SK-N-SH (cell line): ENCODE measurements around the gene LTBP2. TPM values are rescaled to one million over a fixed set of nuclear protein-coding genes. Genes with fewer than 3 reads are reported as not detected.

Experiments used
- CTCF ChIA-PET: fragments of 300-600, 350-600 bp; formaldehyde crosslinking; extraction: SDS; loops from one replicate; lab custom pipeline; 2021; lab: Yijun Ruan, JAX
- POLR2A ChIA-PET: fragments of 350-600 bp; sonication (Branson Sonifier 250); formaldehyde crosslinking; extraction: SDS; loops from one replicate; lab custom pipeline; 2020; ENCODE audit warnings: antibody characterized with exemption, inconsistent platforms; lab: Yijun Ruan, JAX
- DNase-seq: peaks from one replicate; pipeline ENCODE4 v3.0.0; 2012
- H2AFZ ChIP-seq: fragments of 200-600 bp; sonication (generic); 2 replicates; pipeline ENCODE4 v1.8.1; 2016; ENCODE audit warnings: antibody characterized with exemption, mild to moderate bottlenecking, low read depth
- H3F3A ChIP-seq: fragments of 200-600 bp; sonication (generic); replicated peaks from 2 replicates; pipeline ENCODE3; 2016; ENCODE audit warnings: antibody characterized with exemption, mild to moderate bottlenecking; ENCODE audit not compliant: insufficient read depth
- H3K27ac ChIP-seq, 2 experiments: fragments of 200-500 bp in 1 of 2; fragments of 200-600 bp in 1 of 2; sonication (Bioruptor generic) in 1 of 2; sonication (generic), shearing (Covaris generic) in 1 of 2; 2 replicates each; pipeline versions ENCODE4 v1.5.1 to v1.6.1; 2014 to 2016; ENCODE audit warnings: low read depth in 2 of 2, inconsistent platforms in 1 of 2, low read length in 1 of 2, mild to moderate bottlenecking in 1 of 2, mixed read lengths in 1 of 2
- H3K27me3 ChIP-seq: fragments of 200-600 bp; sonication (generic), shearing (Covaris generic); 2 replicates; pipeline ENCODE4 v1.6.1; 2016; ENCODE audit warnings: mixed run types; ENCODE audit not compliant: insufficient read depth
- H3K36me3 ChIP-seq, 2 experiments: fragments of 200-500 bp in 1 of 2; fragments of 200-600 bp in 1 of 2; sonication (Bioruptor generic) in 1 of 2; sonication (generic) in 1 of 2; replicated peaks in 1 of 2; 2 replicates each; pipeline versions ENCODE3 to v1.5.1; 2014 to 2016; ENCODE audit warnings: low read length in 1 of 2, mild to moderate bottlenecking in 1 of 2; ENCODE audit not compliant: insufficient read depth in 2 of 2, control insufficient read depth in 1 of 2
- H3K4me1 ChIP-seq, 2 experiments: fragments of 200-500 bp in 1 of 2; fragments of 200-600 bp in 1 of 2; sonication (Bioruptor generic) in 1 of 2; sonication (generic), shearing (Covaris generic) in 1 of 2; 2 replicates each; pipeline versions ENCODE4 v1.5.1 to v1.6.1; 2014 to 2016; ENCODE audit warnings: low read depth in 1 of 2, low read length in 1 of 2, mixed run types in 1 of 2; ENCODE audit not compliant: insufficient read depth in 2 of 2, control insufficient read depth in 1 of 2
- H3K4me2 ChIP-seq: fragments of 200-600 bp; sonication (generic), shearing (Covaris generic); 2 replicates; pipeline ENCODE4 v1.6.1; 2017; ENCODE audit warnings: mixed run types
- H3K4me3 ChIP-seq, 2 experiments: fragments of 200-500 bp in 1 of 2; fragments of 200-600 bp in 1 of 2; sonication (Bioruptor generic) in 1 of 2; sonication (generic), shearing (Covaris generic) in 1 of 2; 2 replicates each; pipeline versions ENCODE4 v1.5.1 to v1.8.1; 2014 to 2016; ENCODE audit warnings: low read depth in 2 of 2, inconsistent platforms in 1 of 2, low read length in 1 of 2, mild to moderate bottlenecking in 1 of 2, mixed read lengths in 1 of 2, moderate library complexity in 1 of 2
- H3K79me2 ChIP-seq: fragments of 200-600 bp; sonication (generic); 2 replicates; pipeline ENCODE4 v1.8.1; 2017; ENCODE audit warnings: mild to moderate bottlenecking; ENCODE audit not compliant: insufficient read depth
- H3K9ac ChIP-seq: fragments of 200-600 bp; sonication (generic); 2 replicates; pipeline ENCODE4 v1.6.1; 2017; ENCODE audit warnings: mixed run types
- H3K9me2 ChIP-seq: fragments of 200-600 bp; sonication (generic); 2 replicates; pipeline ENCODE4 v1.6.1; 2017; ENCODE audit warnings: mixed run types
- H3K9me3 ChIP-seq: fragments of 200-600 bp; sonication (generic); 2 replicates; pipeline ENCODE4 v1.6.1; 2017; ENCODE audit warnings: mixed run types, mild to moderate bottlenecking, moderate library complexity
- H4K20me1 ChIP-seq: fragments of 200-600 bp; sonication (generic); 2 replicates; pipeline ENCODE4 v1.6.1; 2017; ENCODE audit warnings: mild to moderate bottlenecking, mixed run types; ENCODE audit not compliant: insufficient read depth
- CHD2 ChIP-seq: fragments of 150-350 bp; IDR thresholded peaks from 2 replicates; pipeline ENCODE4 v1.6.1; 2018; ENCODE audit warnings: low read length; ENCODE audit not compliant: partially characterized antibody
- ELF1 ChIP-seq: IDR thresholded peaks from 2 replicates; pipeline ENCODE4 v1.4.0; 2012
- FOSL2 ChIP-seq: IDR thresholded peaks from 2 replicates; pipeline ENCODE4 v1.4.0; 2012; ENCODE audit warnings: low read depth, mild to moderate bottlenecking, moderate library complexity, borderline replicate concordance
- FOXM1 ChIP-seq: IDR thresholded peaks from 2 replicates; pipeline ENCODE4 v1.4.0; 2012; ENCODE audit warnings: low read depth, mild to moderate bottlenecking
- GABPA ChIP-seq: IDR thresholded peaks from 2 replicates; pipeline ENCODE4 v1.4.0; 2012; ENCODE audit warnings: low read depth, mild to moderate bottlenecking
- IRF3 ChIP-seq: fragments of 150-350 bp; IDR thresholded peaks from 2 replicates; pipeline ENCODE4 v1.6.1; 2016; ENCODE audit warnings: mild to moderate bottlenecking, low read depth, low read length
- MAX ChIP-seq: IDR thresholded peaks from 2 replicates; pipeline ENCODE4 v1.4.0; 2012; ENCODE audit warnings: low read depth
- MEF2A ChIP-seq: IDR thresholded peaks from 2 replicates; pipeline ENCODE4 v1.4.0; 2012; ENCODE audit warnings: low read depth, borderline replicate concordance
- NRF1 ChIP-seq: IDR thresholded peaks from 2 replicates; pipeline ENCODE4 v1.6.1; 2012; ENCODE audit warnings: low read depth, mild to moderate bottlenecking, low read length
- PBX3 ChIP-seq: IDR thresholded peaks from 2 replicates; pipeline ENCODE4; 2012
- POLR2AphosphoS5 ChIP-seq: IDR thresholded peaks from 2 replicates; pipeline ENCODE4 v1.6.1; 2012; ENCODE audit warnings: low read depth, low read length
- RAD21 ChIP-seq: IDR thresholded peaks from 2 replicates; pipeline ENCODE4 v1.6.1; 2012; ENCODE audit warnings: mild to moderate bottlenecking, low read length
- RCOR1 ChIP-seq: fragments of 150-350 bp; IDR thresholded peaks from 2 replicates; pipeline ENCODE4 v1.6.1; 2017; ENCODE audit warnings: antibody characterized with exemption, low read length
- RFX5 ChIP-seq: IDR thresholded peaks from 2 replicates; pipeline ENCODE4 v1.6.1; 2012; ENCODE audit warnings: mild to moderate bottlenecking, improper control_type of control experiment, low read length
- RXRA ChIP-seq: IDR thresholded peaks from 2 replicates; pipeline ENCODE4 v1.4.0; 2012; ENCODE audit warnings: low read depth, mild to moderate bottlenecking, borderline replicate concordance
- SMC3 ChIP-seq: IDR thresholded peaks from 2 replicates; pipeline ENCODE4 v1.6.1; 2012; ENCODE audit warnings: low read depth, low read length, improper control_type of control experiment
- TEAD4 ChIP-seq: IDR thresholded peaks from 2 replicates; pipeline ENCODE4 v1.4.0; 2012; ENCODE audit warnings: mild to moderate bottlenecking, borderline replicate concordance; ENCODE audit not compliant: insufficient read depth
- USF2 ChIP-seq: fragments of 150-350 bp; IDR thresholded peaks from 2 replicates; pipeline ENCODE4 v1.6.1; 2017; ENCODE audit warnings: antibody characterized with exemption, low read length, low read depth, borderline replicate concordance
- YY1 ChIP-seq: IDR thresholded peaks from 2 replicates; pipeline ENCODE4 v1.4.0; 2012; ENCODE audit warnings: low read depth, mild to moderate bottlenecking
- ZBTB33 ChIP-seq: IDR thresholded peaks from 2 replicates; pipeline ENCODE4 v1.4.0; 2012; ENCODE audit warnings: low read depth, borderline replicate concordance
- WGBS: methylation state at CpG from one replicate; pipeline ENCODE4 v1.1.6; 2017; ENCODE audit warnings: low lambda C conversion rate; 5-methylcytosine and 5-hydroxymethylcytosine counted together
- polyA plus RNA-seq, 3 experiments: library from polyadenylated mRNA; depleted of rRNA; stranded (reverse); fragments of >200 nt; gene quantifications; 2 replicates each; pipeline ENCODE4 v1.2.3, GENCODE V29; 2012

LTBP2 gene
- polyA plus RNA-seq, 1 of the 3 experiments (the other 2 are of a cell fraction): 58.8 TPM

GRCh38 chr14:74539503-74539902 lies 72.5 kb downstream of the LTBP2 start:
- Histone ChIP-seq H3K79me2 (no peaks in the 10 kb centered on the region), H3K36me3 (peaks cover 19 to 41% of the 10 kb centered on the region in 2 experiments), H3K27me3 (no peaks in the 10 kb centered on the region), H3K9me2 (no peaks in the 10 kb centered on the region), H3K4me3 (no peak overlapping the region), H3K4me1 (peaks cover 0 to 10% of the 10 kb centered on the region in 2 experiments; a peak in 1 of 4 replicates), H3K9ac (no peak overlapping the region), H3F3A (peaks cover 3% of the 10 kb centered on the region), H2AFZ (no peak overlapping the region), H3K9me3 (no peaks in the 10 kb centered on the region), H3K27ac (no peak overlapping the region), H4K20me1 (no peaks in the 10 kb centered on the region), H3K4me2 (no peak overlapping the region)
- 91% methylated on average over 4 of the region's 4 CpGs for WGBS
- TF ChIP-seq MAX (no peak), PBX3 (no peak), USF2 (no peak), RCOR1 (no peak), YY1 (no peak), POLR2AphosphoS5 (no peak), SMC3 (no peak), MEF2A (no peak), CHD2 (no peak), FOSL2 (no peak), FOXM1 (no peak), ELF1 (no peak)
- ChIA-PET POLR2A (no interaction called here), CTCF (interaction anchor here (1.0 to 3.6 kb wide), 5 partner anchors 8 to 74 kb away, joined by 3 to 11 read pairs (median 4); no protein-coding TSS in a partner anchor)
- no peak for DNase-seq

GRCh38 chr14:74538411-74539391 lies 73.3 kb downstream of the LTBP2 start:
- Histone ChIP-seq H3K9me3 (no peaks in the 10 kb centered on the region), H3K36me3 (peaks cover 27 to 43% of the 10 kb centered on the region in 2 experiments), H3K27me3 (no peaks in the 10 kb centered on the region), H2AFZ (no peak overlapping the region), H3F3A (peaks cover 3% of the 10 kb centered on the region), H3K9ac (no peak overlapping the region), H4K20me1 (no peaks in the 10 kb centered on the region), H3K27ac (no peak overlapping the region), H3K4me1 (peaks cover 0 to 10% of the 10 kb centered on the region in 2 experiments; a peak in 1 of 4 replicates), H3K4me3 (no peak overlapping the region), H3K79me2 (no peaks in the 10 kb centered on the region), H3K4me2 (no peak overlapping the region), H3K9me2 (no peaks in the 10 kb centered on the region)
- POLR2A ChIA-PET: no interaction called here
- WGBS: 93% methylated on average over 11 of the region's 11 CpGs
- no peak for DNase-seq
- TF ChIP-seq RXRA (no peak), RAD21 (no peak), GABPA (no peak), FOXM1 (no peak), NRF1 (no peak), IRF3 (no peak), ZBTB33 (no peak), TEAD4 (no peak), RFX5 (no peak)
- CTCF ChIA-PET: interaction anchor here (1.0 to 3.6 kb wide), 6 partner anchors 7 to 73 kb away, joined by 3 to 11 read pairs (median 4); partner anchors contain the start of gene LTBP2
